ENCODE measurements around the gene ANK3. TPM values are rescaled to one million over a fixed set of nuclear protein-coding genes. Genes with fewer than 3 reads are reported as not detected.

The ANK3 gene
- total and polyA plus RNA-seq, 2 experiments from 2014 or later: 46.5 to 85.2 TPM

- TF ChIP-seq EZH2 (IDR thresholded peaks at IDR 0.05; ENCODE audit: low read depth, unreplicated experiment) (no peak), JUNB (IDR thresholded peaks at IDR 0.05; ENCODE audit: unreplicated experiment) (no peak), EZH2phosphoT487 (IDR thresholded peaks at IDR 0.05; ENCODE audit: unreplicated experiment) (no peak)
Measured at GRCh38 chr10:60339757-60340156, 49.9 kb downstream of the ANK3 start (continued).

DNA sequence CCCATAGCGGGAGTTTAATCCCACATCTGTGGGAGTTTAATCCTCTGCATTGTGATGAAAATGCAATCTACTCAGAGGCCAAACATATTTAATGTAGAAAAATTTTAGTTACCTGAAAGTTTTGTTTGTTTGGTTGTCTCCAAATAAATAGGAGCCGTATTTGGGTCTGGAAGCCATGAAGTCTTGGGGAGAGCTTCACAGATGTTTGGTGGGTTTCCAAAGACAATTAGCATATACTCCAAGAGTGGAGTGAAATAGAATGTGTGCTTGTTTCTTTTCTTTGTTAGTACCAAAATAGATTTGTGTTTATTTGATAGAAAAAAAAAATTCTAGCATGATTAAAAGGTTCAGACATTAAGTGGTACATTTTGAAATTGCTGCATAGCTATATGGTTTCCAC lies 50.9 kb downstream of the ANK3 start:
- Histone ChIP-seq H3K36me3 (ENCODE audit: insufficient read depth) (no peaks in the 10 kb centered on the region), H3K27me3 (ENCODE audit: insufficient read depth) (no peaks in the 10 kb centered on the region), H3K9me2 (ENCODE audit: insufficient read depth) (no peaks in the 10 kb centered on the region), H3K79me2 (replicated peaks; ENCODE audit: insufficient read depth) (no peaks in the 10 kb centered on the region), H3K4me1 (ENCODE audit: insufficient read depth) (peaks cover 27% of the 10 kb centered on the region), H3K4me3 (peak overlapping the region; percentile 1; the same call in 1 of the 2 replicates), H2AFZ (no peak overlapping the region), H3F3A (replicated peaks; ENCODE audit: low read depth) (no peaks in the 10 kb centered on the region), H3K27ac (ENCODE audit: low read depth) (peak overlapping the region; percentile 40; the same call in 1 of the 2 replicates), H4K20me1 (replicated peaks; ENCODE audit: insufficient read depth) (no peaks in the 10 kb centered on the region), H3K4me2 (peak overlapping the region; percentile 28)
- H3K4me1 Mint-ChIP-seq: peaks cover 43% of the 10 kb centered on the region
- H3K4me3 Mint-ChIP-seq: no peak overlapping the region; the same call in 2 of the 3 replicates
- ATAC-seq (no peak), DNase-seq (ENCODE audit: low spot score) (no peak)
- H3K9me3 Mint-ChIP-seq: no peaks in the 10 kb centered on the region
- TF ChIP-seq ZNF331 (CRISPR knock-in tag; IDR thresholded peaks at IDR 0.05; ENCODE audit: low read depth) (no peak), ETS1 (IDR thresholded peaks at IDR 0.05) (no peak), NANOG (IDR thresholded peaks at IDR 0.05; ENCODE audit: borderline replicate concordance) (peak; percentile 7; the same call in 1 of the 2 replicates)
- no peaks in the 10 kb centered on the region for H3K36me3 Mint-ChIP-seq (ENCODE audit: low read depth)
- H3K27ac Mint-ChIP-seq: no peak overlapping the region; the same call in 1 of the 2 replicates
- H3K27me3 Mint-ChIP-seq (ENCODE audit: insufficient read depth, low read depth, poor library complexity): peaks cover 2% of the 10 kb centered on the region

GRCh38 chr10:60338002-60338564 lies 51.6 kb downstream of the ANK3 start:
- H3F3A ChIP-seq (replicated peaks; ENCODE audit: low read depth): no peaks in the 10 kb centered on the region
- Mint-ChIP-seq H3K4me3 (no peak overlapping the region; the same call in 2 of the 3 replicates), H3K9me3 (no peaks in the 10 kb centered on the region), H3K36me3 (ENCODE audit: low read depth) (no peaks in the 10 kb centered on the region), H3K27ac (0 out of 2 replicates have a peak overlapping the region, but pooled peaks have one; percentile 18), H3K4me1 (peaks cover 43% of the 10 kb centered on the region), H3K27me3 (ENCODE audit: insufficient read depth, low read depth, poor library complexity) (peaks cover 2% of the 10 kb centered on the region)
- peak; percentile 80 for DNase-seq (ENCODE audit: low spot score)
- peak; percentile 82 for ATAC-seq
- peaks cover 27% of the 10 kb centered on the region for H3K4me1 ChIP-seq (ENCODE audit: insufficient read depth)
- H4K20me1 ChIP-seq (replicated peaks; ENCODE audit: insufficient read depth): no peaks in the 10 kb centered on the region
- TF ChIP-seq CREB1 (CRISPR knock-in tag; IDR thresholded peaks at IDR 0.05; ENCODE audit: low read depth) (peak; percentile 57), EZH2phosphoT487 (IDR thresholded peaks at IDR 0.05; ENCODE audit: unreplicated experiment) (no peak), NANOG (IDR thresholded peaks at IDR 0.05; ENCODE audit: borderline replicate concordance) (peak; percentile 52)
- H3K36me3 ChIP-seq (ENCODE audit: insufficient read depth): no peaks in the 10 kb centered on the region
- H3K4me3 ChIP-seq: peak overlapping the region; percentile 1; the same call in 1 of the 2 replicates
- no peaks in the 10 kb centered on the region for H3K79me2 ChIP-seq (replicated peaks; ENCODE audit: insufficient read depth)
- H3K27me3 ChIP-seq (ENCODE audit: insufficient read depth): no peaks in the 10 kb centered on the region
- H2AFZ ChIP-seq: no peak overlapping the region
- peak overlapping the region; percentile 40; the same call in 1 of the 2 replicates for H3K27ac ChIP-seq (ENCODE audit: low read depth)
- peak overlapping the region; percentile 28 for H3K4me2 ChIP-seq
- H3K9me2 ChIP-seq (ENCODE audit: insufficient read depth): no peaks in the 10 kb centered on the region

Data from GM23338 (cell line).